Activated T-helper 17 cell treated with anti-CD3 and anti-CD28 coated beads, Interleukin-2, amount 50 U/mL, for 72 hours (primary cell): ENCODE data around the gene TOPBP1. TPM values are rescaled to one million over a fixed set of nuclear protein-coding genes. Genes with fewer than 3 reads are reported as not detected.

ENCODE experiments used
- ATAC-seq: fragments of 150-1000 bp; cut with Tn5 transposase; replicated peaks from 2 replicates; pipeline ENCODE4 v1.10.0; 2021; ENCODE audit warnings: mild to moderate bottlenecking, moderate library complexity
- H3K27ac Mint-ChIP-seq: one replicate; pipeline ENCODE4 v1.8.0; 2022; ENCODE audit warnings: mixed read lengths
- H3K27me3 Mint-ChIP-seq: one replicate; pipeline ENCODE4 v1.8.0; 2022; ENCODE audit warnings: mixed read lengths
- H3K36me3 Mint-ChIP-seq: one replicate; pipeline ENCODE4 v1.8.0; 2022; ENCODE audit warnings: low read depth, mild to moderate bottlenecking, mixed read lengths
- H3K4me1 Mint-ChIP-seq: one replicate; pipeline ENCODE4 v1.8.0; 2022; ENCODE audit warnings: mixed read lengths
- H3K4me3 Mint-ChIP-seq: one replicate; pipeline ENCODE4 v1.8.0; 2022; ENCODE audit warnings: mild to moderate bottlenecking, mixed read lengths
- H3K9me3 Mint-ChIP-seq: one replicate; pipeline ENCODE4 v1.8.0; 2022; ENCODE audit warnings: mixed read lengths
- total RNA-seq, 2 donors: library from RNA; stranded (reverse); gene quantifications; one replicate each; pipeline ENCODE4 v1.2.3, GENCODE V29; 2022

TOPBP1 gene
- total RNA-seq, 2 donors from 2014 or later: 86.0 to 96.7 TPM

GRCh38 chr3:133606902-133607301 is 54.8 kb downstream of the TOPBP1 start:
- H3K27me3 Mint-ChIP-seq: no peaks in the 10 kb centered on the region
- ATAC-seq: no peak

DNA sequence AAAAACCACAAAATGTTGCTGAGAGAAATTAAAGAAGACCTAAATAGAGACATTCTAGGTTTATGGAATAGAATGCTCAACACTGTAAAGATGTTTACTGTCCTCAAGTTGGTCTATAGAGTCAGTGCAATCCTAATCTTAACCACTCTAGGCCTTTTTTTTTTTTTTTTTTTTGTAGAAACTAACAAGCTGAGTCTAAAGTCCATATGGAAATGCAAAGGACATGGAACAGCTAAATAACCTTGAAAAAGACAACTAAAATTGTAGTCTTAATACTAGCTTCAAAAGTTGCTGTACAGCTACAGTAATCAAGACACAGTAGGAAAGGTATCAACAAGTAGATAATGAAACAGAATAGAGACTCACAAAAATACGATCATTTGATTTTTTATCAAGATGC is 55.4 kb downstream of the TOPBP1 start:
- H3K4me1 Mint-ChIP-seq: no peaks in the 10 kb centered on the region
- H3K27ac Mint-ChIP-seq: no peak overlapping the region
- peaks cover 98% of the 10 kb centered on the region for H3K36me3 Mint-ChIP-seq
- no peak overlapping the region for H3K4me3 Mint-ChIP-seq
- H3K9me3 Mint-ChIP-seq: no peaks in the 10 kb centered on the region
- H3K27me3 Mint-ChIP-seq: no peaks in the 10 kb centered on the region
- no peak for ATAC-seq

More at GRCh38 chr3:133606902-133607301, 54.8 kb downstream of the TOPBP1 start:
- Mint-ChIP-seq H3K4me1 (no peaks in the 10 kb centered on the region), H3K4me3 (no peak overlapping the region), H3K9me3 (no peaks in the 10 kb centered on the region), H3K27ac (no peak overlapping the region), H3K36me3 (peaks cover 98% of the 10 kb centered on the region)

- H3K4me3 Mint-ChIP-seq: no peak overlapping the region
These were observed 61.1 kb downstream of the TOPBP1 start for GRCh38 chr3:133600572-133601081.

DNA sequence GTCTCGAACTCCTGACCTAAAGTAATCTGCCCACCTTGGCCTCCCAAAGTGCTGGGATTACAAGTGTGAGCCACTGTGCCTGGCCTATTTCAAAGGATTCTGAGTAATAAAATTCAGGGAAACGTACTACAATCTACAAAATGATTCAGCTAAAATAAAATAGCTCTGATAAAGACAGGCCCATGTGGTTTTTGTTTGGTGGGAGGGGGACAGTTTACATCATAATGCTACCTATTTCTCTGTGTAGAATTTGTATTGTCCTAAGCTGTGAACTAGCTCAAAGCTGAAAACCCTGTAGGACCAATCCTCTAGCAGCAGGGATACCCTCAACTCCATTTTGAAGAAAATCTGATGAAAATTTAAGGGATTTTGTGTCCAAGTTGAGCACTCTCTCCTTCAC is 62.5 kb downstream of the TOPBP1 start:
- Mint-ChIP-seq H3K36me3 (peaks cover 48% of the 10 kb centered on the region), H3K9me3 (no peaks in the 10 kb centered on the region), H3K27me3 (no peaks in the 10 kb centered on the region), H3K27ac (no peak overlapping the region), H3K4me1 (peaks cover 10% of the 10 kb centered on the region), H3K4me3 (no peak overlapping the region)
- no peak for ATAC-seq

More at GRCh38 chr3:133600572-133601081, 61.1 kb downstream of the TOPBP1 start:
- Mint-ChIP-seq H3K36me3 (peaks cover 62% of the 10 kb centered on the region), H3K27me3 (no peaks in the 10 kb centered on the region), H3K9me3 (no peaks in the 10 kb centered on the region), H3K4me1 (no peaks in the 10 kb centered on the region), H3K27ac (no peak overlapping the region)
- no peak for ATAC-seq

GRCh38 chr3:133598405-133598804 is 63.3 kb downstream of the TOPBP1 start:
- ATAC-seq: no peak
- H3K27ac Mint-ChIP-seq: no peak overlapping the region
- H3K4me3 Mint-ChIP-seq: no peak overlapping the region
- no peaks in the 10 kb centered on the region for H3K9me3 Mint-ChIP-seq
- H3K4me1 Mint-ChIP-seq: peaks cover 11% of the 10 kb centered on the region
- no peaks in the 10 kb centered on the region for H3K27me3 Mint-ChIP-seq
- peaks cover 41% of the 10 kb centered on the region for H3K36me3 Mint-ChIP-seq

DNA sequence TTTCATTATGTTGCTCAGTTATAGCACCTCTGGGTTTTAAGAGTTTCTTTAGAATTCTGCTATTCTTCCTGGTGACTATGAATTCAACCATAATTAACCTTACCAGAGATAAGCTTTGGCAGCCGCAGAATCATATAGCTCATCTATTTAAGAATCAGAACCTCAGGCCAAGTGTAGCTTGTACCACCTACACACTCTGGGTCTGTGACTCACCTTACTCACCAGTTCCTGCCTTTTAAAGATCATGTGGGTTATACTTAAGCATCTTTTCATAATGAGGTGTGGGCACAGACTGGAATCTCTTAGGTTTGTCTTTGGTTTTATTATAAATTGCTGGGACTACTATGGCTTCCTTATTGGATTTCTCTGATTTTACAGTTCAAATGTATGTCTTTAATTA is 66.4 kb downstream of the TOPBP1 start:
- Mint-ChIP-seq H3K4me3 (peak overlapping the region; percentile 34), H3K9me3 (no peaks in the 10 kb centered on the region), H3K36me3 (peaks cover 11% of the 10 kb centered on the region), H3K27ac (peak overlapping the region; percentile 22), H3K4me1 (peaks cover 15% of the 10 kb centered on the region), H3K27me3 (no peaks in the 10 kb centered on the region)
- peak; percentile 97 for ATAC-seq

- H3K4me1 Mint-ChIP-seq: peaks cover 15% of the 10 kb centered on the region
- peak overlapping the region; percentile 8 for H3K27ac Mint-ChIP-seq
- no peak for ATAC-seq
- H3K27me3 Mint-ChIP-seq: no peaks in the 10 kb centered on the region
- peaks cover 20% of the 10 kb centered on the region for H3K36me3 Mint-ChIP-seq
- no peaks in the 10 kb centered on the region for H3K9me3 Mint-ChIP-seq
- no peak overlapping the region for H3K4me3 Mint-ChIP-seq
These were observed 68.5 kb downstream of the TOPBP1 start for GRCh38 chr3:133593243-133593642.

GRCh38 chr3:133592843-133593242 is 68.9 kb downstream of the TOPBP1 start:
- H3K4me1 Mint-ChIP-seq: peaks cover 15% of the 10 kb centered on the region
- peak; percentile 60 for ATAC-seq
- H3K9me3 Mint-ChIP-seq: no peaks in the 10 kb centered on the region
- H3K27me3 Mint-ChIP-seq: no peaks in the 10 kb centered on the region
- H3K4me3 Mint-ChIP-seq: no peak overlapping the region
- peak overlapping the region; percentile 8 for H3K27ac Mint-ChIP-seq
- H3K36me3 Mint-ChIP-seq: peaks cover 22% of the 10 kb centered on the region

GRCh38 chr3:133591271-133591742 is 70.4 kb downstream of the TOPBP1 start:
- ATAC-seq: no peak
- Mint-ChIP-seq H3K4me3 (no peak overlapping the region), H3K27ac (no peak overlapping the region), H3K4me1 (peaks cover 15% of the 10 kb centered on the region), H3K36me3 (peaks cover 38% of the 10 kb centered on the region), H3K27me3 (no peaks in the 10 kb centered on the region), H3K9me3 (no peaks in the 10 kb centered on the region)

DNA sequence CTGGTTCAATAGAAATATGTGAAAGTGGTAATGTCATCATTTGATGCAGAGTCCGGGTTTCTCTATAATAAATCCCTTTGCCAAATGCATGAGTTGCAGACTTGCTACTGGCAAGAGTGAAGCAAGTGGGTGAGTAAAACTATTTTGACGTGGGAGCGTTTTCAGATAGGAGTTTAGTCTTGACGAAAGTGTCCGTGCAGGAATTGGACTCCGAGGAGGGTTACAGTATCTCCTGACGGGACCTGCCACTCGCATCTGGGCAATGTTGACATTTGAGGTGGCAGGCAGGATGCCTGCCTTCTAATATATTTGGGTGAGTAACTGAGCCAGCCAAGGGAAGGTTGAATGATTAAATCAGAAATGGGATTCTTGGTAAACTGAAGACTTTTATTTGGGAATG is 72.2 kb downstream of the TOPBP1 start:
- H3K4me1 Mint-ChIP-seq: peaks cover 5% of the 10 kb centered on the region

DNA sequence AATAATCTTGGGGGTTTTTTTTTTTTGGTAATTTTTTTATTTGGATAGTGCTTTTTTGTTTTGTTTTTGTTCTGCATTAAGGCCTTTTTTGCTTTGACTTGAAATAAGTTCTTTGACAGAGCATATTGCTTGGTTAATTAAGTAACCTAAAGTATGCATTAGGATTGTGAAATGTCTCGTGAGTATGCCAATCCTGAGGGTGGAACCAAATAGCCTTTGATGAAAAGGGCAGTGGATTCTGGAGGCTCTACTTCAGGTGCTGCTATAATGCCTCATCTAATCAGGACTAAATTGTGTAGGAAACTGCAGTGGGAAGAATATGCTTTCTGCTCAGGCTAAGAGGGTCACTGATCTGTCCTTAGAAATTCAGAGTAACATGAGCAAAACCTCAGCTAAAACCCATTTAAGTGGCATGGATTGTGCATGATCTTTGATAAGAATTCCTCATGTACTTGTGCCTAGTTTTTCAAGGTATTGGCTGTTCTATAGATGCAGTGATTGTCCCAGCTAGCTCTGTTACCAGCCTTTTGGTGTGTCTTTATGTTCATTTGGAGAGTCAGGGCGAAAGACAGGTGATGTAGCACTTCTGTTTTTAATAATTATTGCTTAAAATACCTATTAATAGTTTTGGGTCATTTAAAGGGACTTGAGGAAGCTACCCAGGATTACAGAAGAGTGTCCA is 72.8 kb downstream of the TOPBP1 start:
- Mint-ChIP-seq H3K4me3 (no peak overlapping the region), H3K4me1 (peaks cover 5% of the 10 kb centered on the region), H3K36me3 (peaks cover 61% of the 10 kb centered on the region), H3K27ac (peak overlapping the region; percentile 80), H3K27me3 (no peaks in the 10 kb centered on the region), H3K9me3 (no peaks in the 10 kb centered on the region)
- ATAC-seq: no peak

More for the DNA sequence above, 72.2 kb downstream of the TOPBP1 start:
- Mint-ChIP-seq H3K4me3 (no peak overlapping the region), H3K27ac (peak overlapping the region; percentile 53), H3K9me3 (no peaks in the 10 kb centered on the region), H3K36me3 (peaks cover 56% of the 10 kb centered on the region), H3K27me3 (no peaks in the 10 kb centered on the region)
- no peak for ATAC-seq

DNA sequence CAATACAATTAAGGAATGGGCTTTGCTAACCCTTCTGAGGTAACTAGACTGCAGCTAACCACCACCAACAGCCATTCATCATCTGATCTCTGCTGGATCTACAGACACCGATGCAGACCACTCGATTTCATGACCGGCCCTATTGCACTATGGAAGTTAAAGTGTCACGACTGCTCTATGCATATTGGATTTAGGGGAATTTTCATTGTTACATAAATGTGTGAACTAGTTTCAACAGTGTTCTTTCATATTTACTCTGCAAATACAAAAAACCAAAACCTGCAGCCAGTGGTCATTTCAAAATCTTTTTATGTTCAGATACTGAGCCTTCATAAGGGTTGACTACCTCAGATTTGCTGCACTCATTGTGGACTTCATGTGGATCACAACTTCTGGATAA is 73.7 kb downstream of the TOPBP1 start:
- ATAC-seq: peak; percentile 14
- no peaks in the 10 kb centered on the region for H3K27me3 Mint-ChIP-seq
- H3K36me3 Mint-ChIP-seq: peaks cover 70% of the 10 kb centered on the region
- H3K9me3 Mint-ChIP-seq: no peaks in the 10 kb centered on the region
- H3K4me3 Mint-ChIP-seq: no peak overlapping the region
- peak overlapping the region; percentile 80 for H3K27ac Mint-ChIP-seq
- peaks cover under 1% of the 10 kb centered on the region for H3K4me1 Mint-ChIP-seq

- no peak for ATAC-seq
- peaks cover 100% of the 10 kb centered on the region for H3K36me3 Mint-ChIP-seq
- no peaks in the 10 kb centered on the region for H3K9me3 Mint-ChIP-seq
- H3K4me1 Mint-ChIP-seq: peaks cover 8% of the 10 kb centered on the region
- H3K27ac Mint-ChIP-seq: no peak overlapping the region
- no peak overlapping the region for H3K4me3 Mint-ChIP-seq
- H3K27me3 Mint-ChIP-seq: no peaks in the 10 kb centered on the region
These were observed 78.3 kb downstream of the TOPBP1 start for GRCh38 chr3:133583396-133583795.

- Mint-ChIP-seq H3K27ac (peak overlapping the region; percentile 74), H3K4me1 (peaks cover 31% of the 10 kb centered on the region), H3K27me3 (no peaks in the 10 kb centered on the region), H3K4me3 (peak overlapping the region; percentile 92), H3K9me3 (no peaks in the 10 kb centered on the region), H3K36me3 (peaks cover 94% of the 10 kb centered on the region)
- ATAC-seq: no peak
These were observed 83.1 kb downstream of the TOPBP1 start for GRCh38 chr3:133578548-133579191.

GRCh38 chr3:133576169-133576568 is 85.6 kb downstream of the TOPBP1 start:
- Mint-ChIP-seq H3K36me3 (peaks cover 76% of the 10 kb centered on the region), H3K9me3 (no peaks in the 10 kb centered on the region), H3K27ac (peak overlapping the region; percentile 95), H3K4me1 (peaks cover 31% of the 10 kb centered on the region), H3K4me3 (peak overlapping the region; percentile 92), H3K27me3 (no peaks in the 10 kb centered on the region)
- no peak for ATAC-seq
